ENCODE measurements around the gene YLPM1.

Gene YLPM1

GRCh38 chr14:74804219-74804825 lies 41.2 kb downstream of the YLPM1 start:
- TF ChIP-seq, protein P1, sequence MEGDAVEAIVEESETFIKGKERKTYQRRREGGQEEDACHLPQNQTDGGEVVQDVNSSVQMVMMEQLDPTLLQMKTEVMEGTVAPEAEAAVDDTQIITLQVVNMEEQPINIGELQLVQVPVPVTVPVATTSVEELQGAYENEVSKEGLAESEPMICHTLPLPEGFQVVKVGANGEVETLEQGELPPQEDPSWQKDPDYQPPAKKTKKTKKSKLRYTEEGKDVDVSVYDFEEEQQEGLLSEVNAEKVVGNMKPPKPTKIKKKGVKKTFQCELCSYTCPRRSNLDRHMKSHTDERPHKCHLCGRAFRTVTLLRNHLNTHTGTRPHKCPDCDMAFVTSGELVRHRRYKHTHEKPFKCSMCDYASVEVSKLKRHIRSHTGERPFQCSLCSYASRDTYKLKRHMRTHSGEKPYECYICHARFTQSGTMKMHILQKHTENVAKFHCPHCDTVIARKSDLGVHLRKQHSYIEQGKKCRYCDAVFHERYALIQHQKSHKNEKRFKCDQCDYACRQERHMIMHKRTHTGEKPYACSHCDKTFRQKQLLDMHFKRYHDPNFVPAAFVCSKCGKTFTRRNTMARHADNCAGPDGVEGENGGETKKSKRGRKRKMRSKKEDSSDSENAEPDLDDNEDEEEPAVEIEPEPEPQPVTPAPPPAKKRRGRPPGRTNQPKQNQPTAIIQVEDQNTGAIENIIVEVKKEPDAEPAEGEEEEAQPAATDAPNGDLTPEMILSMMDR (conservative IDR thresholded peaks at IDR 0.05; ENCODE audit: low read depth, low read length) = peak; percentile 71
- H3K4me3 ChIP-seq (ENCODE audit: low read length) = no peak overlapping the region
- peak; percentile 11 for DNase-seq (ENCODE audit: low read depth)

- TF ChIP-seq, protein P1 (conservative IDR thresholded peaks at IDR 0.05; ENCODE audit: low read depth, low read length) = no peak
- H3K4me3 ChIP-seq (ENCODE audit: low read length) = no peak overlapping the region
- DNase-seq (ENCODE audit: low read depth) = no peak
These were observed 44.9 kb downstream of the YLPM1 start for GRCh38 chr14:74807853-74808545.

GRCh38 chr14:74816124-74816523 lies 53.0 kb downstream of the YLPM1 start:
- no peak for DNase-seq (ENCODE audit: low read depth)
- TF ChIP-seq, protein P1 (conservative IDR thresholded peaks at IDR 0.05; ENCODE audit: low read depth, low read length) = no peak
- no peak overlapping the region for H3K4me3 ChIP-seq (ENCODE audit: low read length)

DNA sequence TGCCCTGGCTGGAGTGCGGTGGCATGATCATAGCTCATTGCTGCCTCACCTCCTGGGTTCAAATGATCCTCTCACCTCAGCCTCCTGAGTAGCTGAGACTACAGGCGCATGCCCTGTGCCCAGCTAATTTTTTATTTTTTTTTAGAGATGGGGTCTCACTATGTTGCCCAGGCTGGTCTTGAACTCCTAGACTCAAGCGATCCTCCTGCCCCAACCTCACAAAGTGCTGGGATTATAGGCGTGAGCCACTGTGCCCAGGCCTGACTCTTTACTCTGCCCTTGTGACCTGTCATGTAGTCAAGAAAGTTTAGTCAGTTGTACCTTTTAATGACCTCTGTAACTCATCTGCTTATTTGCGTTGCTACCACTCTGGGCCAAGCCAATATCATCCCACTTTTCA lies 57.2 kb downstream of the YLPM1 start:
- TF ChIP-seq, protein P1 (conservative IDR thresholded peaks at IDR 0.05; ENCODE audit: low read depth, low read length) = no peak
- DNase-seq (ENCODE audit: low read depth) = no peak
- no peak overlapping the region for H3K4me3 ChIP-seq (ENCODE audit: low read length)

- H3K4me3 ChIP-seq (ENCODE audit: low read length) = no peak overlapping the region
- no peak for DNase-seq (ENCODE audit: low read depth)
- TF ChIP-seq, protein P1 (conservative IDR thresholded peaks at IDR 0.05; ENCODE audit: low read depth, low read length) = no peak
These were observed 58.3 kb downstream of the YLPM1 start for GRCh38 chr14:74821267-74821915.

GRCh38 chr14:74824997-74825396 lies 61.9 kb downstream of the YLPM1 start:
- no peak overlapping the region for H3K4me3 ChIP-seq (ENCODE audit: low read length)
- TF ChIP-seq, protein P1 (conservative IDR thresholded peaks at IDR 0.05; ENCODE audit: low read depth, low read length) = no peak
- no peak for DNase-seq (ENCODE audit: low read depth)
